IPS-NIHi7 (cell line): ENCODE data around the gene SLC38A3.

Experiments
- DNase-seq: peaks from one replicate; pipeline ENCODE4 v3.0.0; 2012; ENCODE audit warnings: mixed read lengths; ENCODE audit errors: extremely low spot score

Gene SLC38A3

GRCh38 chr3:50169232-50169832 lies 35.7 kb upstream of the SLC38A3 start:
- DNase-seq = no peak

- no peak for DNase-seq
These were observed 35.2 kb upstream of the SLC38A3 start for GRCh38 chr3:50169858-50170257.

GRCh38 chr3:50170689-50171088 lies 34.4 kb upstream of the SLC38A3 start:
- no peak for DNase-seq

GRCh38 chr3:50171540-50172301 lies 33.4 kb upstream of the SLC38A3 start:
- no peak for DNase-seq

GRCh38 chr3:50172626-50173220 lies 32.3 kb upstream of the SLC38A3 start:
- no peak for DNase-seq

GRCh38 chr3:50173685-50174516 lies 31.2 kb upstream of the SLC38A3 start:
- no peak for DNase-seq

- no peak for DNase-seq
These were observed 30.6 kb upstream of the SLC38A3 start for GRCh38 chr3:50174517-50174895.

GRCh38 chr3:50174947-50175524 lies 30.0 kb upstream of the SLC38A3 start:
- no peak for DNase-seq

- no peak for DNase-seq
These were observed 27.7 kb upstream of the SLC38A3 start for GRCh38 chr3:50177346-50177745.

GRCh38 chr3:50179710-50180109 lies 25.4 kb upstream of the SLC38A3 start:
- DNase-seq = no peak

- no peak for DNase-seq
These were observed 23.1 kb upstream of the SLC38A3 start for GRCh38 chr3:50181985-50182384.

GRCh38 chr3:50182533-50183099 lies 22.5 kb upstream of the SLC38A3 start:
- no peak for DNase-seq

- DNase-seq = no peak
These were observed 21.3 kb upstream of the SLC38A3 start for GRCh38 chr3:50183755-50184154.

GRCh38 chr3:50184242-50184978 lies 20.7 kb upstream of the SLC38A3 start:
- DNase-seq = no peak

GRCh38 chr3:50185230-50185629 lies 19.8 kb upstream of the SLC38A3 start:
- no peak for DNase-seq

- no peak for DNase-seq
These were observed 19.0 kb upstream of the SLC38A3 start for GRCh38 chr3:50186096-50186495.

- DNase-seq = no peak
These were observed 17.3 kb upstream of the SLC38A3 start for GRCh38 chr3:50187750-50188149.

- DNase-seq = peak; percentile 86
These were observed 15.8 kb upstream of the SLC38A3 start for GRCh38 chr3:50189274-50189673.

- no peak for DNase-seq
These were observed 15.1 kb upstream of the SLC38A3 start for GRCh38 chr3:50189989-50190388.

- DNase-seq = no peak
These were observed 14.0 kb upstream of the SLC38A3 start, which contains the start of gene GNAT1 for GRCh38 chr3:50190936-50191660. Gene GNAT1, plus strand, starts transcription at chr3:50191610. Its CDS starts 116 bp downstream, at chr3:50191726.
